GM23248 (cell line): ENCODE data around the gene TMEM94.

Experiments used
- EZH2 ChIP-seq: fragments of 200-600 bp; sonication (generic); IDR thresholded peaks from 2 replicates; pipeline ENCODE4 v1.6.1; 2018; ENCODE audit warnings: antibody characterized with exemption, mild to moderate bottlenecking; ENCODE audit not compliant: insufficient read depth, poor library complexity, severe bottlenecking
- EZH2phosphoT487 ChIP-seq: fragments of 200-600 bp; sonication (generic); IDR thresholded peaks from 2 replicates; pipeline ENCODE4 v1.6.1; 2018; ENCODE audit warnings: antibody characterized with exemption, moderate library complexity, mild to moderate bottlenecking, low read depth; ENCODE audit not compliant: insufficient read depth

DNA sequence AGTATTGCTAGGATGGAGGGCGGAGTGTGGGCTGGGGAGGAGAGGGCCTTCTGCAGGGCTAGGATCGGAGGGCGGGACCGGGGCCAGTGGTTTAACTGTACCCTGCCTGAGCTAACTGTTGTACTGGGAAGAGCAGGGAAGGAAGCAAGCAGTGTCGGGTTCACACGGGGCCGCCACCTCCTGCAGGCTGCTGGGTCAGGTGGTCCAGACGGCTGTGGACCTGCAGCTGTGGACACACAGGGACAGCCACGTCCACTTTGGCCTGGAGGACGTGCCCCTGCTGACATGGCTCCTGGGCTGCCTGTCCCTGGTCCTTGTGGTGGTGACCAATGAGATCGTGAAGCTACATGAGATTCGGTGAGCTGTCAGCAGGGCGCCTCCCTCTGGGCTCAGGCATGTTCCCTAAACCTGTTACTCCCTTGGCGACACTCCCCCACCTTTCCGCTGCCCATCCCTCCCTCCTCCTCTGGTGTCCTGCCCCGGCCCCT lies 42.3 kb downstream of the TMEM94 start:
- TF ChIP-seq EZH2 = no peak
- no peak for TF ChIP-seq EZH2phosphoT487
